IMR-90 (cell line): ENCODE data around the gene TTC31. TPM values are rescaled to one million over a fixed set of nuclear protein-coding genes. Genes with fewer than 3 reads are reported as not detected.
A peak's percentile ranks its signal among the peaks of the same experiment; 100 is the strongest.
"Not testable (repeated sequence)": the region's sequence is repeated elsewhere in the genome, so short reads cannot be mapped to it uniquely, and the experiment has no call there.

Experiments used
- ATAC-seq: fragments of 200-7000 bp; cut with Tn5 transposase; 2 replicates; pipeline ENCODE4 v1.9.1; 2020; ENCODE audit warnings: low read depth, mild to moderate bottlenecking, moderate library complexity
- BruUV-seq: library from RNA; stranded (reverse); fragments of 400-500 nt; replicated peaks from 2 replicates; lab custom pipeline; 2021; lab: Mats Ljungman, UMichigan
- CTCF ChIA-PET: fragments of 300-600 bp; formaldehyde crosslinking; extraction: SDS; loops from one replicate; lab custom pipeline; 2021; ENCODE audit warnings: antibody characterized with exemption; lab: Yijun Ruan, JAX
- POLR2A ChIA-PET: fragments of 300-600 bp; sonication (Branson Sonifier 250); formaldehyde crosslinking; loops from one replicate; lab custom pipeline; 2022; ENCODE audit warnings: antibody characterized with exemption; ENCODE audit not compliant: unreplicated experiment; lab: Charles Lee
- DNase-seq: peaks from one replicate; pipeline ENCODE4 v3.0.0; 2013
- H2AFZ ChIP-seq: replicated peaks from 2 replicates; pipeline ENCODE3; 2013; ENCODE audit warnings: low read length, mild to moderate bottlenecking; ENCODE audit not compliant: poor library complexity
- H2AK5ac ChIP-seq: 2 replicates; pipeline ENCODE4 v1.6.1; 2013; ENCODE audit warnings: low read depth, low read length, inconsistent platforms
- H2AK9ac ChIP-seq: replicated peaks from 2 replicates; pipeline ENCODE3; 2013; ENCODE audit warnings: mild to moderate bottlenecking, low read depth, low read length, moderate library complexity; ENCODE audit not compliant: poor library complexity
- H2BK120ac ChIP-seq: 2 replicates; pipeline ENCODE4 v1.6.1; 2013; ENCODE audit warnings: low read depth, low read length, inconsistent platforms
- H2BK15ac ChIP-seq: 3 replicates; pipeline ENCODE4 v1.6.1; 2013; ENCODE audit warnings: low read depth, low read length, inconsistent platforms
- H2BK20ac ChIP-seq: 2 replicates; pipeline ENCODE4 v1.6.1; 2013; ENCODE audit warnings: low read depth, mild to moderate bottlenecking, inconsistent platforms, low read length, moderate library complexity
- H2BK5ac ChIP-seq: 2 replicates; pipeline ENCODE4 v1.6.1; 2013; ENCODE audit warnings: mild to moderate bottlenecking, low read depth, low read length, inconsistent platforms; ENCODE audit not compliant: poor library complexity, severe bottlenecking
- H3K14ac ChIP-seq: replicated peaks from 2 replicates; pipeline ENCODE4 v1.6.1; 2013; ENCODE audit warnings: low read depth, low read length, inconsistent platforms
- H3K18ac ChIP-seq: 2 replicates; pipeline ENCODE4 v1.6.1; 2013; ENCODE audit warnings: low read depth, low read length, control low read depth
- H3K23ac ChIP-seq: 2 replicates; pipeline ENCODE4 v1.6.1; 2013; ENCODE audit warnings: low read depth, low read length, inconsistent platforms
- H3K27ac ChIP-seq: 2 replicates; pipeline ENCODE4 v1.5.1; 2013; ENCODE audit warnings: mild to moderate bottlenecking, control low read depth, low read length; ENCODE audit not compliant: insufficient read depth
- H3K27me3 ChIP-seq: 2 replicates; pipeline ENCODE4 v1.6.1; 2013; ENCODE audit warnings: low read length; ENCODE audit not compliant: control insufficient read depth, insufficient read depth
- H3K36me3 ChIP-seq: 2 replicates; pipeline ENCODE4 v1.6.1; 2013; ENCODE audit warnings: low read length, mixed read lengths; ENCODE audit not compliant: control insufficient read depth, insufficient read depth
- H3K4ac ChIP-seq: 2 replicates; pipeline ENCODE4 v1.6.1; 2013; ENCODE audit warnings: low read depth, low read length, inconsistent platforms
- H3K4me1 ChIP-seq: 2 replicates; pipeline ENCODE4 v1.6.1; 2013; ENCODE audit warnings: low read length, mixed read lengths; ENCODE audit not compliant: control insufficient read depth, insufficient read depth
- H3K4me2 ChIP-seq: 2 replicates; pipeline ENCODE4 v1.6.1; 2013; ENCODE audit warnings: low read depth, mild to moderate bottlenecking, control low read depth, low read length, moderate library complexity
- H3K4me3 ChIP-seq: 2 replicates; pipeline ENCODE4 v1.5.1; 2013; ENCODE audit warnings: low read depth, mild to moderate bottlenecking, control low read depth, low read length, moderate library complexity; ENCODE audit not compliant: insufficient read depth
- H3K56ac ChIP-seq: 2 replicates; pipeline ENCODE4 v1.6.1; 2013; ENCODE audit warnings: low read length, inconsistent platforms; ENCODE audit not compliant: insufficient read depth; ENCODE audit errors: extremely low read depth
- H3K79me1 ChIP-seq, 2 experiments: 2 replicates each; pipeline ENCODE4 v1.6.1; 2013; ENCODE audit warnings: low read length in 2 of 2, inconsistent platforms in 1 of 2, low read depth in 1 of 2
- H3K9ac ChIP-seq: 2 replicates; pipeline ENCODE4 v1.6.1; 2013; ENCODE audit warnings: low read depth, low read length, control low read depth
- H3K9me1 ChIP-seq: 2 replicates; pipeline ENCODE4 v1.6.1; 2013; ENCODE audit warnings: low read length, inconsistent platforms; ENCODE audit not compliant: insufficient read depth
- H3K9me3 ChIP-seq: 2 replicates; pipeline ENCODE4 v1.6.1; 2013; ENCODE audit warnings: low read length; ENCODE audit not compliant: control insufficient read depth, insufficient read depth
- H4K20me1 ChIP-seq: 2 replicates; pipeline ENCODE4 v1.6.1; 2013; ENCODE audit warnings: low read length, inconsistent platforms; ENCODE audit not compliant: insufficient read depth
- H4K5ac ChIP-seq: 2 replicates; pipeline ENCODE4 v1.6.1; 2013; ENCODE audit warnings: mild to moderate bottlenecking, low read depth, low read length, control low read depth
- H4K8ac ChIP-seq, 2 experiments: 2 replicates each; pipeline ENCODE4 v1.6.1; 2013; ENCODE audit warnings: low read depth in 2 of 2, low read length in 2 of 2, control low read depth in 1 of 2, inconsistent platforms in 1 of 2
- H4K91ac ChIP-seq: 2 replicates; pipeline ENCODE4 v1.6.1; 2013; ENCODE audit warnings: low read depth, low read length, inconsistent platforms; ENCODE audit not compliant: insufficient read depth
- WGBS, 2 experiments: methylation state at CpG; one replicate each; pipeline versions ENCODE4 v1.1.5 to v1.1.7; 2013; ENCODE audit warnings: missing lambda C conversion rate in 2 of 2; ENCODE audit not compliant: insufficient read length in 1 of 2; ENCODE audit errors: extremely low coverage in 2 of 2; 5-methylcytosine and 5-hydroxymethylcytosine counted together
- dilution Hi-C: fragments of 300-500 bp; cut with HindIII; formaldehyde crosslinking; loops from one replicate; pipeline ENCODE4 v1.14.3; 2018; ENCODE audit warnings: low sequenced_read_pairs; ENCODE audit not compliant: unreplicated experiment
- in situ Hi-C: fragments of 300-500 bp; cut with MboI; formaldehyde crosslinking; loops from 3 replicates; pipeline ENCODE4 v1.14.3; 2019; ENCODE audit warnings: low sequenced_read_pairs, inconsistent platforms, mixed read lengths
- intact Hi-C: fragments of 100-400 bp; cut with micrococcal nuclease; formaldehyde crosslinking; loops from 2 replicates; pipeline ENCODE4 v1.10.0; 2022
- polyA plus RNA-seq, 3 experiments: library from polyadenylated mRNA; depleted of rRNA; stranded (reverse); fragments of >200 nt; gene quantifications; 2 replicates each; pipeline ENCODE4 v1.2.3, GENCODE V29; 2012; ENCODE audit warnings: low replicate concordance in 1 of 3
- total RNA-seq: library from RNA; depleted of rRNA; stranded (reverse); fragments of >200 nt; gene quantifications from 2 replicates; pipeline ENCODE4 v1.2.3, GENCODE V29; 2012

The TTC31 gene
- total and polyA plus RNA-seq, 2 of the 4 experiments (the other 2 are of a cell fraction): 6.3 to 18.8 TPM

DNA sequence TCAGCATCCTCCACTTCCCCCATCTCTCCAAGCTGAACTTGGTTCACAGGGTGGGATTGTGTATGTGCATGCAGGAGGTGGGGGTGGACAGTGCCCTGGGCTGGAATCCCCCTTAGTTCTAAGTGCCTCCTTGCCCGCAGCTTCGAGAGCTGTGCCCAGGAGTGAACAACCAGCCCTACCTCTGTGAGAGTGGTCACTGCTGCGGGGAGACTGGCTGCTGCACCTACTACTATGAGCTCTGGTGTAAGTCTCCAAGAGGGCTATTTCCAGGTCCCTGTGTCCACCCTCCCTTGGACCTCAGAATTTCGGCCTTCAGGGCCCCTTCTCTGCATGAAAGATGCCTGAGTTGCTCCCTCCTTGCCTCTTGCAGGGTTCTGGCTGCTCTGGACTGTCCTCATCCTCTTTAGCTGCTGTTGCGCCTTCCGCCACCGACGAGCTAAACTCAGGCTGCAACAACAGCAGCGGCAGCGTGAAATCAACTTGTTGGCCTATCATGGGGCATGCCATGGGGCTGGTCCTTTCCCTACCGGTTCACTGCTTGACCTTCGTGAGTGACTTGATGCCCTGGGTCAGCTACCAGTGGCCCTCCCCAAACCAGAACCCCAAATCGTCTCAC lies 23.3 kb upstream of the TTC31 start:
- H4K20me1 ChIP-seq, BruUV-seq, H3K18ac ChIP-seq, H3K14ac ChIP-seq, dilution Hi-C loops, H4K91ac ChIP-seq, H3K27ac ChIP-seq, ATAC-seq, H3K56ac ChIP-seq, H2BK5ac ChIP-seq, H2BK20ac ChIP-seq, DNase-seq, POLR2A ChIA-PET, H2BK15ac ChIP-seq, CTCF ChIA-PET, H3K9me1 ChIP-seq, intact Hi-C loops, H3K27me3 ChIP-seq, H2BK120ac ChIP-seq, in situ Hi-C loops, H3K4me3 ChIP-seq, H3K9me3 ChIP-seq, H2AFZ ChIP-seq: not testable (repeated sequence)
- Histone ChIP-seq H2AK5ac (peak overlapping the region; percentile 62; the same call in 1 of the 2 replicates), H3K79me1 (peaks cover 18 to 60% of the 10 kb centered on the region in 2 experiments), H3K36me3 (peaks cover 21% of the 10 kb centered on the region), H3K23ac (peak overlapping the region; percentile 12; the same call in 1 of the 2 replicates), H2AK9ac (peak overlapping the region; percentile 44), H3K4me2 (peak overlapping the region; percentile 31; the same call in 1 of the 2 replicates), H4K5ac (peak overlapping the region; percentile 11; the same call in 1 of the 2 replicates), H3K4ac (peak overlapping the region; percentile 43; the same call in 1 of the 2 replicates), H4K8ac (peak overlapping the region in 1 of 2 experiments; percentile 95; a peak in 1 of 4 replicates), H3K9ac (0 out of 2 replicates have a peak overlapping the region, but pooled peaks have one; percentile 13), H3K4me1 (peaks cover 13% of the 10 kb centered on the region)
- 93% methylated on average over 9 of the region's 13 CpGs; no CpG with 5 or more reads in 1 of the 2 experiments for WGBS, 2 experiments

DNA sequence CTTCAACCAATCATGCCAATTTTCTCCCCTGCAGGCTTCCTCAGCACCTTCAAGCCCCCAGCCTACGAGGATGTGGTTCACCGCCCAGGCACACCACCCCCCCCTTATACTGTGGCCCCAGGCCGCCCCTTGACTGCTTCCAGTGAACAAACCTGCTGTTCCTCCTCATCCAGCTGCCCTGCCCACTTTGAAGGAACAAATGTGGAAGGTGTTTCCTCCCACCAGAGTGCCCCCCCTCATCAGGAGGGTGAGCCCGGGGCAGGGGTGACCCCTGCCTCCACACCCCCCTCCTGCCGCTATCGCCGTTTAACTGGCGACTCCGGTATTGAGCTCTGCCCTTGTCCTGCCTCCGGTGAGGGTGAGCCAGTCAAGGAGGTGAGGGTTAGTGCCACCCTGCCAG lies 22.7 kb upstream of the TTC31 start:
- H2BK15ac ChIP-seq, H3K9me3 ChIP-seq, H3K4ac ChIP-seq, H2AFZ ChIP-seq, H2AK9ac ChIP-seq, H3K9me1 ChIP-seq, intact Hi-C loops, H3K27ac ChIP-seq, CTCF ChIA-PET, H3K23ac ChIP-seq, H3K9ac ChIP-seq, H2AK5ac ChIP-seq, in situ Hi-C loops, H3K14ac ChIP-seq, H3K4me2 ChIP-seq, H4K20me1 ChIP-seq, ATAC-seq, H4K8ac ChIP-seq, H3K4me3 ChIP-seq, dilution Hi-C loops, POLR2A ChIA-PET, DNase-seq, H2BK5ac ChIP-seq, H2BK120ac ChIP-seq, H4K91ac ChIP-seq, H3K27me3 ChIP-seq, H3K56ac ChIP-seq, H3K18ac ChIP-seq, H4K5ac ChIP-seq, H2BK20ac ChIP-seq: not testable (repeated sequence)
- Histone ChIP-seq H3K4me1 (peaks cover 13% of the 10 kb centered on the region), H3K79me1 (peaks cover 18 to 61% of the 10 kb centered on the region in 2 experiments), H3K36me3 (peaks cover 21% of the 10 kb centered on the region)
- 90% methylated on average over 2 of the region's 10 CpGs; no CpG with 5 or more reads in 1 of the 2 experiments for WGBS, 2 experiments
- TSS peak; percentile 79 for BruUV-seq
